HCT116 (cell line): ENCODE data around the gene HPX. TPM values are rescaled to one million over a fixed set of nuclear protein-coding genes. Genes with fewer than 3 reads are reported as not detected.

Source experiments
- ATAC-seq: fragments of 200-7000 bp; cut with Tn5 transposase; 2 replicates; pipeline ENCODE4 v1.9.1; 2020; ENCODE audit warnings: mild to moderate bottlenecking, moderate library complexity
- BruUV-seq: library from RNA; stranded (reverse); fragments of 400-500 nt; replicated peaks from 2 replicates; lab custom pipeline; 2021; lab: Mats Ljungman, UMichigan
- CTCF ChIA-PET: fragments of 300-600 bp; sonication (Branson Sonifier 250); formaldehyde crosslinking; loops from one replicate; lab custom pipeline; 2021; ENCODE audit warnings: antibody characterized with exemption; lab: Charles Lee
- POLR2A ChIA-PET: fragments of 300-600, 350-600 bp; sonication (Branson Sonifier 250); formaldehyde crosslinking; loops from one replicate; lab custom pipeline; 2021; ENCODE audit warnings: antibody characterized with exemption; lab: Charles Lee
- RAD21 ChIA-PET, 2 experiments: fragments of 300-600 bp; sonication (Branson Sonifier 250); formaldehyde crosslinking; loops; one replicate each; lab custom pipeline; 2023; ENCODE audit warnings: low total read pairs in 2 of 2; ENCODE audit not compliant: uncharacterized antibody in 2 of 2, unreplicated experiment in 2 of 2, low non-redundant PET in 1 of 2; lab: Charles Lee
- DNase-seq: peaks from one replicate; pipeline ENCODE4 v3.0.0-alpha.2; 2010; ENCODE audit warnings: low read depth, low spot score
- H2AFZ ChIP-seq: fragments of 200-600 bp; shearing (Covaris generic), sonication (generic); 2 replicates; pipeline ENCODE4 v1.6.1; 2017; ENCODE audit warnings: low read depth, mixed run types, mixed read lengths, antibody characterized with exemption, low read length; ENCODE audit not compliant: poor library complexity, severe bottlenecking
- H3K27ac ChIP-seq: 2 replicates; pipeline ENCODE4 v1.5.1; 2012; ENCODE audit warnings: low read depth, low read length
- H3K27me3 ChIP-seq: fragments of 200-600 bp; sonication (generic); 2 replicates; pipeline ENCODE4 v1.6.1; 2016; ENCODE audit warnings: mixed run types, low read length, mixed read lengths; ENCODE audit not compliant: insufficient read depth
- H3K36me3 ChIP-seq, 2 experiments: fragments of 200-500 bp in 1 of 2; fragments of 200-600 bp in 1 of 2; sonication (Bioruptor generic) in 1 of 2; sonication (generic) in 1 of 2; 2 replicates each; pipeline versions ENCODE4 v1.5.1 to v1.6.1; 2014 to 2016; ENCODE audit warnings: low read length in 2 of 2, inconsistent platforms in 1 of 2, mixed read lengths in 1 of 2, mixed run types in 1 of 2; ENCODE audit not compliant: insufficient read depth in 2 of 2, control insufficient read depth in 1 of 2
- H3K4me1 ChIP-seq, 2 experiments: fragments of 200-600 bp in 1 of 2; sonication (generic) in 1 of 2; 2 replicates each; pipeline versions ENCODE4 v1.5.1 to v1.6.1; 2012 to 2017; ENCODE audit warnings: low read length in 2 of 2, inconsistent platforms in 1 of 2, mild to moderate bottlenecking in 1 of 2, mixed read lengths in 1 of 2, mixed run types in 1 of 2, moderate library complexity in 1 of 2; ENCODE audit not compliant: insufficient read depth in 2 of 2, control insufficient read depth in 1 of 2
- H3K4me2 ChIP-seq: fragments of 200-600 bp; sonication (generic); 2 replicates; pipeline ENCODE4 v1.6.1; 2017; ENCODE audit warnings: mixed run types, low read length, mixed read lengths
- H3K4me3 ChIP-seq, 2 experiments: fragments of 200-600 bp in 1 of 2; sonication (generic) in 1 of 2; replicated peaks in 1 of 2; 2 replicates each; pipeline ENCODE4 v1.5.1; 2011 to 2016; ENCODE audit warnings: low read length in 2 of 2, control low read depth in 1 of 2, low read depth in 1 of 2, mild to moderate bottlenecking in 1 of 2, mixed read lengths in 1 of 2, mixed run types in 1 of 2
- H3K79me2 ChIP-seq: fragments of 200-600 bp; sonication (generic); 2 replicates; pipeline ENCODE4 v1.6.1; 2017; ENCODE audit warnings: mild to moderate bottlenecking, mixed run types, low read length, moderate library complexity, mixed read lengths; ENCODE audit not compliant: insufficient read depth
- H3K9ac ChIP-seq: fragments of 200-600 bp; sonication (generic); 2 replicates; pipeline ENCODE4 v1.6.1; 2016; ENCODE audit warnings: low read length, mixed read lengths
- H3K9me2 ChIP-seq: fragments of 200-600 bp; sonication (generic), shearing (Covaris generic); 2 replicates; pipeline ENCODE4 v1.6.1; 2017; ENCODE audit warnings: mixed run types, mild to moderate bottlenecking, moderate library complexity; ENCODE audit not compliant: insufficient read depth
- H3K9me3 ChIP-seq, 2 experiments: fragments of 200-500 bp in 1 of 2; fragments of 200-600 bp in 1 of 2; sonication (Bioruptor generic) in 1 of 2; sonication (generic) in 1 of 2; 2 replicates each; pipeline ENCODE4 v1.6.1; 2014 to 2017; ENCODE audit warnings: low read length in 2 of 2, mixed read lengths in 2 of 2, inconsistent platforms in 1 of 2, low read depth in 1 of 2, mild to moderate bottlenecking in 1 of 2, mixed run types in 1 of 2, moderate library complexity in 1 of 2; ENCODE audit not compliant: control insufficient read depth in 1 of 2, insufficient read depth in 1 of 2
- H4K20me1 ChIP-seq: fragments of 200-600 bp; sonication (generic), shearing (Covaris generic); 2 replicates; pipeline ENCODE4 v1.6.1; 2017; ENCODE audit warnings: mixed run types, mild to moderate bottlenecking, moderate library complexity; ENCODE audit not compliant: insufficient read depth
- ATF3 ChIP-seq: IDR thresholded peaks from 2 replicates; pipeline ENCODE4 v1.6.1; 2012
- CEBPB ChIP-seq: IDR thresholded peaks from 2 replicates; pipeline ENCODE4 v1.6.1; 2012; ENCODE audit warnings: low read depth
- CTCF ChIP-seq, 3 experiments: fragments of 200-600 bp in 1 of 3; sonication (generic) in 1 of 3; IDR thresholded peaks in 2 of 3; conservative IDR thresholded peaks in 1 of 3; 2 replicates each; pipeline ENCODE4 v1.5.1; 2012 to 2017; ENCODE audit warnings: low read depth in 2 of 3, low read length in 2 of 3, antibody characterized with exemption in 1 of 3, borderline replicate concordance in 1 of 3, control low read depth in 1 of 3, mild to moderate bottlenecking in 1 of 3, mixed read lengths in 1 of 3, mixed run types in 1 of 3, moderate library complexity in 1 of 3; ENCODE audit not compliant: insufficient read depth in 1 of 3
- ELF1 ChIP-seq: IDR thresholded peaks from 2 replicates; pipeline ENCODE4 v1.6.1; 2012; ENCODE audit warnings: low read depth, borderline replicate concordance
- FOSL1 ChIP-seq: IDR thresholded peaks from 2 replicates; pipeline ENCODE4 v1.6.1; 2012; ENCODE audit warnings: low read depth
- POLR2A ChIP-seq: IDR thresholded peaks from 2 replicates; pipeline ENCODE4 v1.7.0; 2011; ENCODE audit warnings: borderline replicate concordance; ENCODE audit not compliant: insufficient read depth, insufficient read length; ENCODE audit errors: extremely low read depth
- POLR2AphosphoS5 ChIP-seq: IDR thresholded peaks from 2 replicates; pipeline ENCODE4 v1.6.1; 2011; ENCODE audit warnings: mild to moderate bottlenecking, low read depth, low read length, moderate library complexity
- SIN3A ChIP-seq: IDR thresholded peaks from 2 replicates; pipeline ENCODE4 v1.6.1; 2012; ENCODE audit warnings: low read depth
- SRF ChIP-seq: IDR thresholded peaks from 2 replicates; pipeline ENCODE4 v1.6.1; 2012; ENCODE audit warnings: low read depth
- TCF7L2 ChIP-seq: IDR thresholded peaks from 2 replicates; pipeline ENCODE4 v1.7.0; 2011; ENCODE audit warnings: borderline replicate concordance, inconsistent platforms; ENCODE audit not compliant: insufficient read depth, insufficient read length; ENCODE audit errors: extremely low read depth
- ZBTB33 ChIP-seq: IDR thresholded peaks from 2 replicates; pipeline ENCODE4 v1.6.1; 2011; ENCODE audit warnings: mild to moderate bottlenecking, low read length, moderate library complexity; ENCODE audit not compliant: insufficient replicate concordance; ENCODE audit errors: extremely low read depth
- intact Hi-C: fragments of 100-400 bp; cut with micrococcal nuclease; formaldehyde crosslinking; loops from 2 replicates; pipeline ENCODE4 v1.10.0; 2022
- total RNA-seq: library from RNA; stranded (reverse); gene quantifications from one replicate; pipeline ENCODE4 v1.2.1, GENCODE V29; 2021; ENCODE audit not compliant: unreplicated experiment

Gene HPX
- total RNA-seq, 1 experiment from 2014 or later, result 4.6 TPM

GRCh38 chr11:6438979-6439571, 1.7 kb downstream of the HPX start (continued):
- TF ChIP-seq ZBTB33, result no peak
- TF ChIP-seq, all 23 proteins: peak for 5

- no peak overlapping the region for H3K4me2 ChIP-seq
- no peaks in the 10 kb centered on the region for H4K20me1 ChIP-seq
- no peak overlapping the region for H3K4me3 ChIP-seq
- no peak overlapping the region for H3K27ac ChIP-seq
- no peaks in the 10 kb centered on the region for H3K36me3 ChIP-seq
- no peaks in the 10 kb centered on the region for H3K9me2 ChIP-seq
- ChIA-PET CTCF (interaction anchor here (0.7 to 2.4 kb wide), 9 partner anchors 14 to 319 kb away, joined by 3 to 26 read pairs (median 3); partner anchors contain the start of genes APBB1 and TIMM10B), POLR2A (no interaction called here), RAD21 (interaction anchor here (0.6 to 1.7 kb wide), 2 partner anchors 59 to 230 kb away, joined by 3 to 7 read pairs; no protein-coding TSS in a partner anchor)
- H2AFZ ChIP-seq, result no peak overlapping the region
- TF ChIP-seq SIN3A, result no peak
- no peak for TF ChIP-seq POLR2AphosphoS5
- no peak for TF ChIP-seq ATF3
- TF ChIP-seq SRF, result no peak
- TF ChIP-seq FOSL1, result no peak
- no peak for TF ChIP-seq TCF7L2
- no peak for TF ChIP-seq CTCF (IDR thresholded peaks at IDR 0.05 in 2 of 3, conservative IDR thresholded peaks at IDR 0.05 in 1 of 3; ENCODE audit: borderline replicate concordance in 1 of 3, insufficient read depth in 1 of 3, low read depth in 2 of 3, low read length in 2 of 3)
- no peak for TF ChIP-seq CEBPB
- TF ChIP-seq POLR2A, result no peak
- no peak for TF ChIP-seq ELF1
- ATAC-seq (no peak), DNase-seq (no peak)
- no TSS peak for BruUV-seq
- H3K9me3 ChIP-seq, result no peaks in the 10 kb centered on the region
- no peaks in the 10 kb centered on the region for H3K79me2 ChIP-seq
- no peak overlapping the region for H3K9ac ChIP-seq
- intact Hi-C loops, result no loop called here
- H3K27me3 ChIP-seq, result no peaks in the 10 kb centered on the region
- H3K4me1 ChIP-seq, result peaks cover 0 to under 1% of the 10 kb centered on the region in 2 experiments; a peak in 1 of 4 replicates
Observed at GRCh38 chr11:6437993-6438392, 2.8 kb downstream of the HPX start.
